Hindlimb muscle (tissue), 1 donor: Measurements from ENCODE around the gene RBMY1A1. TPM values are rescaled to one million over a fixed set of nuclear protein-coding genes. Genes with fewer than 3 reads are reported as not detected.
"Not testable (repeated sequence)": the region's sequence is repeated elsewhere in the genome, so short reads cannot be mapped to it uniquely, and the experiment has no call there.

Experiments used
- DNase-seq: peaks from one replicate; pipeline ENCODE4 v3.0.0-alpha.2; 2013
- polyA plus RNA-seq: library from polyadenylated mRNA; unstranded; fragments of 120-200 nt; gene quantifications from one replicate; pipeline ENCODE4 v1.2.1, GENCODE V29; 2013; ENCODE audit not compliant: insufficient read length

The RBMY1A1 gene
- not detected for polyA plus RNA-seq

DNA sequence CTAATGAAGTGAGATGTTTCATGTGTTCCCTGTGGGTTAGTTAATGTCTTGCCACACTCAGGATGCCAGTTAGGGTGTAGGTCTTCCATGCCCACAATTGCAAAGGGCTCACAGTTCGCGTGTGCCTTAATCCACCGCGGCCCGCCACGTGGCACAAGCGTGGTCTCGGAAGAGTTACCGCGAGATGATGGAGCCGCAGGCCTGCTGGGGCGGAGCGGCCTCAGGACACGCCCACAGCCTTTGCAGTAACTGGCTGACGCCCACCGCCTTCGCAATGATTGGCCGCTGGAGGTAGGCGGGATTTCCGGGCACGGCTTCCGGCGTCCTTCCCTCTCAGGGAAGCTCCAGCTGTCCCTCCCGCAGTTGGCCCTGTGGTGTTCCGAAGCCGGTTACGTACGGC lies at the start of gene RBMY1A1:
RBMY1A1 (plus strand) TSS at position 301 of the 400 bp plus-strand sequence. CDS start 2,013 bp downstream, outside the sequence.
- not testable (repeated sequence) for DNase-seq

- DNase-seq = not testable (repeated sequence)
Observed at GRCh38 chrY:21511038-21511437, 23.6 kb upstream of the RBMY1A1 start, which contains the start of gene RBMY1B. Gene RBMY1B, plus strand, starts transcription at chrY:21511338. Its CDS starts 2,013 bp downstream, at chrY:21513351.

GRCh38 chrY:21559316-21559984 lies 24.8 kb downstream of the RBMY1A1 start:
- DNase-seq = not testable (repeated sequence)

GRCh38 chrY:21585449-21585848 lies 50.8 kb downstream of the RBMY1A1 start:
- no peak for DNase-seq

DNA sequence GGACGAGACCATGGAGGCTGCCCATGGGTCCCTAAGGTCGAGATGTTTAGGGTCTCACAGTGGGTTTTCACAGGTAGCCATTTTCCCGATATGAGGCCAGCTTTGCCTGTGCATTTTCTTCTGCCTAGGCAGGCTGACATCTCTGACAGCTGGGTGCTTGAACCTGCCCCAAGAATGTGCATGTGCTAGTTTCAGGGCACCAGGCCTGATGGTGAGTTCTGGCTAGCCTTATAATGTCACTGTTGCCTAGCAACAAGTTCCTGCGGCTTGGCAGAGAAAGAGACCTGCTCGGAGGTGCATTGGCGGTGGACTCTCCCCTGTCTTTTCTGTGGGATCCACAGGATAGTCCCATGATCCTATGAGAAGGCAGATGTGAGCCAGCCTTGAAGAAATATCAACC lies 51.8 kb downstream of the RBMY1A1 start:
- not testable (repeated sequence) for DNase-seq

DNA sequence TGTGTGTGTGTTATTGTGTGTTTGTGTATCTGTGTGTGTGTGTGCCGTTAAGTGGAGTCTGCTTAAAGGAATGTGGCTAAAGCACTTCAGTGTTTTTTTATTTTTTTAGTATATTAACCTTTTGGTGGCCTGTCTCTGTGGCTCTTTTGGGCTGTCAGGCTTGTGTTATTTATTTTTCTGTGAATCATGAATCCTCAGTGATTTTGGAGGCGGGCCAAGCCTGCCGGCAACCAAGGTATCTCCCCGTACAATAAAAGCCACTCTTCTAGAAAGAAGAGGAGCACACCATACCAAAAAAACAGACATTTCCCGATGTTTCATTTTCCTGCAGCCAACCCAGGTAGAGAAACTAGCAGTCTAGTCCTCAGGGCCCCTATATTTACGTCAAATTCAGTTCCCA lies 57.4 kb downstream of the RBMY1A1 start:
- DNase-seq = no peak

- not testable (repeated sequence) for DNase-seq
Observed at GRCh38 chrY:21596287-21596686, 61.6 kb downstream of the RBMY1A1 start.

Other genes starting within 250 kb of the RBMY1A1 start
- gene RBMY1B, start 23.5 kb upstream of the RBMY1A1 start, polyA plus RNA-seq = not detected